ENCODE results near the gene VCL. TPM values are rescaled to one million over a fixed set of nuclear protein-coding genes. Genes with fewer than 3 reads are reported as not detected.

The VCL gene
- total RNA-seq, 2 experiments from 2014 or later = 18.5 to 19.7 TPM

- H3K36me3 Mint-ChIP-seq (ENCODE audit: low read depth) = peaks cover 12% of the 10 kb centered on the region
- H3K9me3 Mint-ChIP-seq = no peaks in the 10 kb centered on the region
- intact Hi-C loops (cut with DNase I, micrococcal nuclease) = loop anchor here (1.0 to 10.0 kb wide), 13 partner anchors 25 to 1081 kb away; partner anchors contain the start of genes KAT6B (in 2 of the 2), CAMK2G (in 1 of the 2), CHCHD1 (in 1 of the 2) and SAMD8 (in 1 of the 2)
- peaks cover 26% of the 10 kb centered on the region for H3K4me1 ChIP-seq (ENCODE audit: insufficient read depth, low read length)
- peak; percentile 42 for TF ChIP-seq CTCF (IDR thresholded peaks at IDR 0.05)
- H3K9me3 ChIP-seq (ENCODE audit: control insufficient read depth in 1 of 2, insufficient read depth in 1 of 2, low read length in 2 of 2) = no peaks in the 10 kb centered on the region
- H3K4me1 Mint-ChIP-seq (ENCODE audit: low read depth) = peaks cover 44% of the 10 kb centered on the region
- ChIA-PET CTCF (interaction anchor here (0.5 to 2.0 kb wide), 12 partner anchors 13 to 1084 kb away, joined by 3 to 11 read pairs (median 4); partner anchors contain the start of gene COMTD1), POLR2A (interaction anchor here (0.6 to 2.9 kb wide), 23 partner anchors 11 to 1059 kb away, joined by 3 to 58 read pairs (median 5); partner anchors contain the start of genes CAMK2G, CHCHD1, SAMD8 and VDAC2)
- DNase-seq (peak; percentile 98 to 100 (median 100)), ATAC-seq (ENCODE audit: poor library complexity) (peak; percentile 95)
- H3K27ac Mint-ChIP-seq = peak within 1 kb of the TSS; percentile 70
- H3K36me3 ChIP-seq (ENCODE audit: insufficient read depth, low read length) = peaks cover 5% of the 10 kb centered on the region
- peak within 1 kb of the TSS; percentile 77 to 95 for H3K27ac ChIP-seq (ENCODE audit: low read depth in 1 of 2, low read length in 2 of 2)
- no peaks in the 10 kb centered on the region for H3K27me3 ChIP-seq (ENCODE audit: control insufficient read depth in 1 of 2, insufficient read depth in 2 of 2, low read length in 2 of 2)
- no peak within 1 kb of the TSS for H3K4me3 Mint-ChIP-seq
- H3K4me3 ChIP-seq (ENCODE audit: low read length) = peak within 1 kb of the TSS; percentile 68
- H3K27me3 Mint-ChIP-seq = no peaks in the 10 kb centered on the region
Measured at GRCh38 chr10:74150990-74151878, 153.3 kb downstream of the VCL start, which contains the start of gene ADK. TSS of gene ADK (plus strand) at chr10:74151221. CDS start at chr10:74151279, 58 bp downstream.

GRCh38 chr10:74151879-74152722 lies 154.2 kb downstream of the VCL start:
- Histone ChIP-seq H3K4me1 (ENCODE audit: insufficient read depth, low read length) (peaks cover 26% of the 10 kb centered on the region), H3K9me3 (ENCODE audit: control insufficient read depth in 1 of 2, insufficient read depth in 1 of 2, low read length in 2 of 2) (no peaks in the 10 kb centered on the region), H3K36me3 (ENCODE audit: insufficient read depth, low read length) (no peaks in the 10 kb centered on the region), H3K27ac (ENCODE audit: low read depth in 1 of 2, low read length in 2 of 2) (no peak overlapping the region), H3K4me3 (ENCODE audit: low read length) (peak overlapping the region; percentile 68), H3K27me3 (ENCODE audit: control insufficient read depth in 1 of 2, insufficient read depth in 2 of 2, low read length in 2 of 2) (no peaks in the 10 kb centered on the region)
- Mint-ChIP-seq H3K9me3 (no peaks in the 10 kb centered on the region), H3K4me3 (peak overlapping the region; percentile 14), H3K36me3 (ENCODE audit: low read depth) (peaks cover 8% of the 10 kb centered on the region), H3K27ac (peak overlapping the region; percentile 70), H3K27me3 (no peaks in the 10 kb centered on the region), H3K4me1 (ENCODE audit: low read depth) (peaks cover 45% of the 10 kb centered on the region)
- no peak for DNase-seq
- no peak for TF ChIP-seq CTCF (IDR thresholded peaks at IDR 0.05)
- POLR2A ChIA-PET = interaction anchor here (1.6 to 2.9 kb wide), 8 partner anchors 13 to 1058 kb away, joined by 7 to 58 read pairs (median 16); partner anchors contain the start of gene VDAC2
- ATAC-seq (ENCODE audit: poor library complexity) = no peak
- CTCF ChIA-PET = interaction anchor here (0.5 to 2.0 kb wide), 8 partner anchors 17 to 1073 kb away, joined by 3 to 11 read pairs (median 4); no protein-coding TSS in a partner anchor
- intact Hi-C loops (cut with DNase I, micrococcal nuclease) = loop anchor here (1.0 to 10.0 kb wide), 12 partner anchors 24 to 1080 kb away; partner anchors contain the start of genes CAMK2G (in 1 of the 2), CHCHD1 (in 1 of the 2), KAT6B (in 1 of the 2) and SAMD8 (in 1 of the 2)

- H3K4me3 Mint-ChIP-seq = peak overlapping the region; percentile 67
Measured at GRCh38 chr10:74153123-74153522, 155.2 kb downstream of the VCL start.

More at GRCh38 chr10:74153123-74153522, 155.2 kb downstream of the VCL start:
- Histone ChIP-seq H3K27ac (ENCODE audit: low read depth in 1 of 2, low read length in 2 of 2) (no peak overlapping the region), H3K4me1 (ENCODE audit: insufficient read depth, low read length) (peaks cover 26% of the 10 kb centered on the region), H3K9me3 (ENCODE audit: control insufficient read depth in 1 of 2, insufficient read depth in 1 of 2, low read length in 2 of 2) (no peaks in the 10 kb centered on the region), H3K27me3 (ENCODE audit: control insufficient read depth in 1 of 2, insufficient read depth in 2 of 2, low read length in 2 of 2) (no peaks in the 10 kb centered on the region), H3K4me3 (ENCODE audit: low read length) (no peak overlapping the region), H3K36me3 (ENCODE audit: insufficient read depth, low read length) (no peaks in the 10 kb centered on the region)
- TF ChIP-seq CTCF (IDR thresholded peaks at IDR 0.05) = no peak
- ChIA-PET CTCF (no interaction called here), POLR2A (interaction anchor here (0.9 kb wide), 1 partner anchor 14 kb away, joined by 3 read pairs; no protein-coding TSS in a partner anchor)
- H3K9me3 Mint-ChIP-seq = no peaks in the 10 kb centered on the region
- ATAC-seq (ENCODE audit: poor library complexity) = no peak
- peak overlapping the region; percentile 25 for H3K27ac Mint-ChIP-seq
- DNase-seq = no peak
- H3K4me1 Mint-ChIP-seq (ENCODE audit: low read depth) = peaks cover 40% of the 10 kb centered on the region
- H3K27me3 Mint-ChIP-seq = no peaks in the 10 kb centered on the region
- intact Hi-C loops (cut with DNase I, micrococcal nuclease) = loop anchor here (5.0 to 10.0 kb wide), 8 partner anchors 59 to 1079 kb away; partner anchors contain the start of genes CAMK2G (in 1 of the 2), CHCHD1 (in 1 of the 2), KAT6B (in 1 of the 2) and VDAC2 (in 1 of the 2)
- H3K36me3 Mint-ChIP-seq (ENCODE audit: low read depth) = peaks cover 3% of the 10 kb centered on the region

All from CD4-positive, alpha-beta T cell (primary cell).